GM23338 (cell line): ENCODE results near the gene TMEM187. TPM values are rescaled to one million over a fixed set of nuclear protein-coding genes. Genes with fewer than 3 reads are reported as not detected.

Experiments
- ATAC-seq: fragments of 200-7000 bp; cut with Tn5 transposase; 3 replicates; pipeline ENCODE4 v1.9.1; 2020
- DNase-seq: peaks from one replicate; pipeline ENCODE4 v3.0.0-alpha.2; 2015; ENCODE audit warnings: low spot score
- H2AFZ ChIP-seq: fragments of 200-600 bp; sonication (generic); 2 replicates; pipeline ENCODE4 v1.8.0; 2016; ENCODE audit warnings: antibody characterized with exemption, mild to moderate bottlenecking, moderate library complexity
- H3F3A ChIP-seq: fragments of 200-600 bp; sonication (generic); replicated peaks from 2 replicates; pipeline ENCODE4 v1.8.0; 2017; ENCODE audit warnings: antibody characterized with exemption, mixed run types, low read depth
- H3K27ac ChIP-seq: fragments of 200-600 bp; sonication (generic); 2 replicates; pipeline ENCODE4 v1.6.1; 2016; ENCODE audit warnings: low read depth
- H3K27me3 ChIP-seq: fragments of 200-600 bp; sonication (generic); 2 replicates; pipeline ENCODE4 v1.8.0; 2016; ENCODE audit warnings: mild to moderate bottlenecking, mixed run types, moderate library complexity; ENCODE audit not compliant: insufficient read depth
- H3K36me3 ChIP-seq: fragments of 200-600 bp; sonication (generic); 2 replicates; pipeline ENCODE4 v1.8.0; 2016; ENCODE audit warnings: mild to moderate bottlenecking; ENCODE audit not compliant: insufficient read depth
- H3K4me1 ChIP-seq: fragments of 200-600 bp; sonication (generic); 2 replicates; pipeline ENCODE4 v1.8.0; 2016; ENCODE audit warnings: mild to moderate bottlenecking, moderate library complexity; ENCODE audit not compliant: insufficient read depth
- H3K4me2 ChIP-seq: fragments of 200-600 bp; sonication (generic); 2 replicates; pipeline ENCODE4 v1.7.1; 2017; ENCODE audit warnings: mixed run types
- H3K4me3 ChIP-seq: fragments of 200-600 bp; sonication (generic); 2 replicates; pipeline ENCODE4 v1.6.1; 2016; ENCODE audit warnings: mixed run types
- H3K79me2 ChIP-seq: fragments of 200-600 bp; sonication (generic); replicated peaks from 2 replicates; pipeline ENCODE4 v1.8.0; 2017; ENCODE audit warnings: mild to moderate bottlenecking; ENCODE audit not compliant: insufficient read depth
- H3K9me2 ChIP-seq: fragments of 200-600 bp; sonication (generic); 2 replicates; pipeline ENCODE4 v1.8.0; 2017; ENCODE audit not compliant: insufficient read depth
- H4K20me1 ChIP-seq: fragments of 200-600 bp; sonication (generic); replicated peaks from 2 replicates; pipeline ENCODE4 v1.8.0; 2017; ENCODE audit warnings: mild to moderate bottlenecking; ENCODE audit not compliant: insufficient read depth
- H3K27ac Mint-ChIP-seq: 2 replicates; pipeline ENCODE4 v1.8.0; 2020; ENCODE audit warnings: inconsistent platforms, mild to moderate bottlenecking, moderate library complexity, mixed read lengths
- H3K27me3 Mint-ChIP-seq: 3 replicates; pipeline ENCODE4 v1.8.0; 2022; ENCODE audit warnings: low read depth, mild to moderate bottlenecking, moderate library complexity, mixed read lengths, inconsistent platforms; ENCODE audit not compliant: insufficient read depth, poor library complexity
- H3K36me3 Mint-ChIP-seq: 3 replicates; pipeline ENCODE4 v1.8.0; 2021; ENCODE audit warnings: low read depth, mild to moderate bottlenecking, inconsistent platforms, moderate library complexity, mixed read lengths
- H3K4me1 Mint-ChIP-seq: 3 replicates; pipeline ENCODE4 v1.8.0; 2020; ENCODE audit warnings: mild to moderate bottlenecking, inconsistent platforms, mixed read lengths
- H3K4me3 Mint-ChIP-seq: 3 replicates; pipeline ENCODE4 v1.8.0; 2021; ENCODE audit warnings: moderate library complexity, mild to moderate bottlenecking, inconsistent platforms, mixed read lengths
- H3K9me3 Mint-ChIP-seq: 3 replicates; pipeline ENCODE4 v1.8.0; 2020; ENCODE audit warnings: moderate library complexity, mild to moderate bottlenecking, inconsistent platforms, mixed read lengths
- ETS1 ChIP-seq: IDR thresholded peaks from 2 replicates; pipeline ENCODE4 v1.6.1; 2016; ENCODE audit warnings: antibody characterized with exemption
- EZH2 ChIP-seq: fragments of 200-600 bp; sonication (generic); IDR thresholded peaks from one replicate; pipeline ENCODE4 v1.8.0; 2017; ENCODE audit warnings: antibody characterized with exemption, mild to moderate bottlenecking, low read depth; ENCODE audit not compliant: unreplicated experiment
- JUNB ChIP-seq: IDR thresholded peaks from one replicate; pipeline ENCODE4 v1.6.1; 2016; ENCODE audit warnings: antibody characterized with exemption; ENCODE audit not compliant: unreplicated experiment
- POLR2AphosphoS5 ChIP-seq: IDR thresholded peaks from 2 replicates; pipeline ENCODE4 v1.6.1; 2016; ENCODE audit warnings: antibody characterized with exemption, low read depth
- STAT1 ChIP-seq: IDR thresholded peaks from one replicate; pipeline ENCODE4 v1.6.1; 2016; ENCODE audit warnings: antibody characterized with exemption; ENCODE audit not compliant: unreplicated experiment
- ZNF114 ChIP-seq: fragments of 250-450 bp; sonication (Bioruptor Pico); IDR thresholded peaks from 2 replicates; pipeline ENCODE4 v1.5.0; 2020; ENCODE audit warnings: mild to moderate bottlenecking, moderate library complexity
- ZNF331 ChIP-seq: fragments of 250-450 bp; sonication (Bioruptor Pico); IDR thresholded peaks from 2 replicates; pipeline ENCODE4 v1.5.0; 2020; ENCODE audit warnings: low read depth, mild to moderate bottlenecking, moderate library complexity
- polyA plus RNA-seq: library from polyadenylated mRNA; unstranded; fragments of >200 nt; fragmentation: Nextera tagmentation; extraction: Ambion mirVana; gene quantifications from 2 replicates; pipeline ENCODE4 v1.2.1, GENCODE V29; 2016
- total RNA-seq: library from RNA; depleted of rRNA; stranded (reverse); fragments of >200 nt; shearing (Covaris generic); gene quantifications from 2 replicates; pipeline ENCODE4 v1.2.3, GENCODE V29; 2014
- TF ChIP-seq, protein P1 (sequence below): fragments of 250-450 bp; sonication (Bioruptor Pico); IDR thresholded peaks from 2 replicates; pipeline ENCODE4 v1.5.0; 2020; ENCODE audit warnings: mild to moderate bottlenecking, moderate library complexity
- TF ChIP-seq, protein P2 (sequence below), 2 experiments: fragments of 200-600 bp in 1 of 2; sonication (generic) in 1 of 2; conservative IDR thresholded peaks; 2 replicates each; pipeline versions ENCODE4 v1.5.1 to v1.6.1; 2016 to 2017; ENCODE audit warnings: antibody characterized with exemption in 2 of 2, low read depth in 2 of 2, mild to moderate bottlenecking in 2 of 2, moderate library complexity in 1 of 2

The TMEM187 gene
- total and polyA plus RNA-seq, 2 experiments from 2014 or later = 2.5 to 4.4 TPM

DNA sequence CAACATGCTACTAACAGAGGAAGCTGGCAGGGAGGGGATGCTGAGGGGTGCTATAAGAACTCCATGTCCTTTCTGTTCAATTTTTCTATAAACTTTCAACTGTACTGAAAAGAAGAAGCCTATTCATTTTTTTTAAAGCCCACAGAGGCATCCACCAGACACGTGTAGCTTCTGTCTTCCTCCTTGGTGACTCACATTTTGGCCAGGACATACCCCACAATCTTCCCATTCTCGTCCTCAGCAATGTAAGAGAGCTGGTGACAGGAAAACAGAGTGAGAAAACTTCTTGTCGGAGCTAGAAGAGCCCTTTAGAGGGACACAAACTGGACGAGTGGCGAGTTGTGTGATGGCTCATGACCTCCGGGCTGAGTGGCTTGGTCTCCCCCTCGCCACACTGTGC is 38.8 kb upstream of the TMEM187 start:
- TF ChIP-seq STAT1 (no peak), ETS1 (no peak), ZNF114 (CRISPR knock-in tag) (no peak), EZH2 (no peak), ZNF331 (CRISPR knock-in tag) (no peak), JUNB (no peak), POLR2AphosphoS5 (no peak)
- TF ChIP-seq, protein P1, sequence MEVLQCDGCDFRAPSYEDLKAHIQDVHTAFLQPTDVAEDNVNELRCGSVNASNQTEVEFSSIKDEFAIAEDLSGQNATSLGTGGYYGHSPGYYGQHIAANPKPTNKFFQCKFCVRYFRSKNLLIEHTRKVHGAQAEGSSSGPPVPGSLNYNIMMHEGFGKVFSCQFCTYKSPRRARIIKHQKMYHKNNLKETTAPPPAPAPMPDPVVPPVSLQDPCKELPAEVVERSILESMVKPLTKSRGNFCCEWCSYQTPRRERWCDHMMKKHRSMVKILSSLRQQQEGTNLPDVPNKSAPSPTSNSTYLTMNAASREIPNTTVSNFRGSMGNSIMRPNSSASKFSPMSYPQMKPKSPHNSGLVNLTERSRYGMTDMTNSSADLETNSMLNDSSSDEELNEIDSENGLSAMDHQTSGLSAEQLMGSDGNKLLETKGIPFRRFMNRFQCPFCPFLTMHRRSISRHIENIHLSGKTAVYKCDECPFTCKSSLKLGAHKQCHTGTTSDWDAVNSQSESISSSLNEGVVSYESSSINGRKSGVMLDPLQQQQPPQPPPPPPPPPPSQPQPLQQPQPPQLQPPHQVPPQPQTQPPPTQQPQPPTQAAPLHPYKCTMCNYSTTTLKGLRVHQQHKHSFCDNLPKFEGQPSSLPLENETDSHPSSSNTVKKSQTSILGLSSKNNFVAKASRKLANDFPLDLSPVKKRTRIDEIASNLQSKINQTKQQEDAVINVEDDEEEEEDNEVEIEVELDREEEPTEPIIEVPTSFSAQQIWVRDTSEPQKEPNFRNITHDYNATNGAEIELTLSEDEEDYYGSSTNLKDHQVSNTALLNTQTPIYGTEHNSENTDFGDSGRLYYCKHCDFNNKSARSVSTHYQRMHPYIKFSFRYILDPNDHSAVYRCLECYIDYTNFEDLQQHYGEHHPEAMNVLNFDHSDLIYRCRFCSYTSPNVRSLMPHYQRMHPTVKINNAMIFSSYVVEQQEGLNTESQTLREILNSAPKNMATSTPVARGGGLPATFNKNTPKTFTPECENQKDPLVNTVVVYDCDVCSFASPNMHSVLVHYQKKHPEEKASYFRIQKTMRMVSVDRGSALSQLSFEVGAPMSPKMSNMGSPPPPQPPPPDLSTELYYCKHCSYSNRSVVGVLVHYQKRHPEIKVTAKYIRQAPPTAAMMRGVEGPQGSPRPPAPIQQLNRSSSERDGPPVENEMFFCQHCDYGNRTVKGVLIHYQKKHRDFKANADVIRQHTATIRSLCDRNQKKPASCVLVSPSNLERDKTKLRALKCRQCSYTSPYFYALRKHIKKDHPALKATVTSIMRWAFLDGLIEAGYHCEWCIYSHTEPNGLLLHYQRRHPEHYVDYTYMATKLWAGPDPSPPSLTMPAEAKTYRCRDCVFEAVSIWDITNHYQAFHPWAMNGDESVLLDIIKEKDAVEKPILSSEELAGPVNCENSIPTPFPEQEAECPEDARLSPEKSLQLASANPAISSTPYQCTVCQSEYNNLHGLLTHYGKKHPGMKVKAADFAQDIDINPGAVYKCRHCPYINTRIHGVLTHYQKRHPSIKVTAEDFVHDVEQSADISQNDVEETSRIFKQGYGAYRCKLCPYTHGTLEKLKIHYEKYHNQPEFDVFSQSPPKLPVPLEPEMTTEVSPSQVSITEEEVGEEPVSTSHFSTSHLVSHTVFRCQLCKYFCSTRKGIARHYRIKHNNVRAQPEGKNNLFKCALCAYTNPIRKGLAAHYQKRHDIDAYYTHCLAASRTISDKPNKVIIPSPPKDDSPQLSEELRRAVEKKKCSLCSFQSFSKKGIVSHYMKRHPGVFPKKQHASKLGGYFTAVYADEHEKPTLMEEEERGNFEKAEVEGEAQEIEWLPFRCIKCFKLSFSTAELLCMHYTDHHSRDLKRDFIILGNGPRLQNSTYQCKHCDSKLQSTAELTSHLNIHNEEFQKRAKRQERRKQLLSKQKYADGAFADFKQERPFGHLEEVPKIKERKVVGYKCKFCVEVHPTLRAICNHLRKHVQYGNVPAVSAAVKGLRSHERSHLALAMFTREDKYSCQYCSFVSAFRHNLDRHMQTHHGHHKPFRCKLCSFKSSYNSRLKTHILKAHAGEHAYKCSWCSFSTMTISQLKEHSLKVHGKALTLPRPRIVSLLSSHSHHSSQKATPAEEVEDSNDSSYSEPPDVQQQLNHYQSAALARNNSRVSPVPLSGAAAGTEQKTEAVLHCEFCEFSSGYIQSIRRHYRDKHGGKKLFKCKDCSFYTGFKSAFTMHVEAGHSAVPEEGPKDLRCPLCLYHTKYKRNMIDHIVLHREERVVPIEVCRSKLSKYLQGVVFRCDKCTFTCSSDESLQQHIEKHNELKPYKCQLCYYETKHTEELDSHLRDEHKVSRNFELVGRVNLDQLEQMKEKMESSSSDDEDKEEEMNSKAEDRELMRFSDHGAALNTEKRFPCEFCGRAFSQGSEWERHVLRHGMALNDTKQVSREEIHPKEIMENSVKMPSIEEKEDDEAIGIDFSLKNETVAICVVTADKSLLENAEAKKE (CRISPR knock-in tag) = no peak
- TF ChIP-seq, protein P2, sequence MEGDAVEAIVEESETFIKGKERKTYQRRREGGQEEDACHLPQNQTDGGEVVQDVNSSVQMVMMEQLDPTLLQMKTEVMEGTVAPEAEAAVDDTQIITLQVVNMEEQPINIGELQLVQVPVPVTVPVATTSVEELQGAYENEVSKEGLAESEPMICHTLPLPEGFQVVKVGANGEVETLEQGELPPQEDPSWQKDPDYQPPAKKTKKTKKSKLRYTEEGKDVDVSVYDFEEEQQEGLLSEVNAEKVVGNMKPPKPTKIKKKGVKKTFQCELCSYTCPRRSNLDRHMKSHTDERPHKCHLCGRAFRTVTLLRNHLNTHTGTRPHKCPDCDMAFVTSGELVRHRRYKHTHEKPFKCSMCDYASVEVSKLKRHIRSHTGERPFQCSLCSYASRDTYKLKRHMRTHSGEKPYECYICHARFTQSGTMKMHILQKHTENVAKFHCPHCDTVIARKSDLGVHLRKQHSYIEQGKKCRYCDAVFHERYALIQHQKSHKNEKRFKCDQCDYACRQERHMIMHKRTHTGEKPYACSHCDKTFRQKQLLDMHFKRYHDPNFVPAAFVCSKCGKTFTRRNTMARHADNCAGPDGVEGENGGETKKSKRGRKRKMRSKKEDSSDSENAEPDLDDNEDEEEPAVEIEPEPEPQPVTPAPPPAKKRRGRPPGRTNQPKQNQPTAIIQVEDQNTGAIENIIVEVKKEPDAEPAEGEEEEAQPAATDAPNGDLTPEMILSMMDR (conservative IDR thresholded peaks at IDR 0.05; ENCODE audit: low read depth in 2 of 2) = no peak
- H3K36me3 ChIP-seq = no peaks in the 10 kb centered on the region
- Mint-ChIP-seq H3K27ac (no peak overlapping the region), H3K4me1 (peaks cover 11% of the 10 kb centered on the region; the same call in 2 of the 3 replicates), H3K27me3 (peaks cover 7% of the 10 kb centered on the region), H3K4me3 (peak overlapping the region; percentile 86), H3K9me3 (no peaks in the 10 kb centered on the region), H3K36me3 (peaks cover 27% of the 10 kb centered on the region)
- H3K4me3 ChIP-seq = peak overlapping the region; percentile 68
- no peaks in the 10 kb centered on the region for H3K9me2 ChIP-seq
- H2AFZ ChIP-seq = no peak overlapping the region
- peaks cover 3% of the 10 kb centered on the region; the same call in 1 of the 2 replicates for H3K4me1 ChIP-seq
- H4K20me1 ChIP-seq = no peaks in the 10 kb centered on the region; the same call in 1 of the 2 replicates
- H3F3A ChIP-seq = 0 out of 2 replicates have a peak, but pooled peaks cover 5% of the 10 kb centered on the region
- DNase-seq = no peak
- no peaks in the 10 kb centered on the region for H3K27me3 ChIP-seq
- H3K79me2 ChIP-seq = peaks cover 12% of the 10 kb centered on the region
- H3K4me2 ChIP-seq = peak overlapping the region; percentile 80
- no peak for ATAC-seq
- H3K27ac ChIP-seq = no peak overlapping the region
